GM12878 (cell line): Measurements from ENCODE around the gene TNFRSF14. TPM values are rescaled to one million over a fixed set of nuclear protein-coding genes. Genes with fewer than 3 reads are reported as not detected.

Experiments
- ATAC-seq: fragments of 200-7000 bp; cut with Tn5 transposase; 3 replicates; pipeline ENCODE4 v1.9.1; 2020; ENCODE audit warnings: mild to moderate bottlenecking, moderate library complexity
- BruUV-seq: library from RNA; stranded (reverse); fragments of 400-500 nt; replicated peaks from 2 replicates; lab custom pipeline; 2021; lab: Mats Ljungman, UMichigan
- CTCF ChIA-PET: fragments of 300-600 bp; sonication (Branson Sonifier 250); formaldehyde crosslinking; extraction: SDS; loops from one replicate; lab custom pipeline; 2021; ENCODE audit warnings: inconsistent platforms; lab: Yijun Ruan, JAX
- POLR2A ChIA-PET: fragments of 350-600 bp; formaldehyde crosslinking; extraction: SDS; loops from one replicate; lab custom pipeline; 2021; ENCODE audit warnings: inconsistent platforms; lab: Charles Lee
- RAD21 ChIA-PET: fragments of 300-600 bp; sonication (Branson Sonifier 250); formaldehyde crosslinking; loops from one replicate; lab custom pipeline; 2023; ENCODE audit warnings: antibody characterized with exemption; ENCODE audit not compliant: unreplicated experiment; lab: Charles Lee
- SMC1A ChIA-PET: fragments of 300-600 bp; sonication (Branson Sonifier 250); formaldehyde crosslinking; loops from one replicate; lab custom pipeline; 2023; ENCODE audit not compliant: unreplicated experiment, uncharacterized antibody; lab: Charles Lee
- DNase-seq: peaks from one replicate; pipeline ENCODE4 v3.0.0-alpha.2; 2011; ENCODE audit warnings: low read depth, low spot score
- FAIRE-seq: peaks from 3 replicates; lab custom pipeline; 2011; peaks lifted over from hg19 to GRCh38; lab: Jason Lieb, UNC
- H2AFZ ChIP-seq: 2 replicates; pipeline ENCODE4 v1.6.0; 2011; ENCODE audit warnings: low read depth, low read length, control low read depth; ENCODE audit not compliant: control insufficient read depth
- H3K27ac ChIP-seq: 2 replicates; pipeline ENCODE4 v1.5.1; 2011; ENCODE audit warnings: control low read depth; ENCODE audit not compliant: control insufficient read depth, insufficient read depth
- H3K27me3 ChIP-seq, 2 experiments: replicated peaks in 1 of 2; 2 replicates each; pipeline versions ENCODE4 v1.6.0 to v1.6.1; 2011; ENCODE audit warnings: low read length in 1 of 2; ENCODE audit not compliant: control insufficient read depth in 2 of 2, insufficient read depth in 2 of 2
- H3K36me3 ChIP-seq, 2 experiments: 2 replicates each; pipeline ENCODE4 v1.5.1; 2011; ENCODE audit warnings: low read length in 1 of 2; ENCODE audit not compliant: control insufficient read depth in 2 of 2, insufficient read depth in 2 of 2
- H3K4me1 ChIP-seq: 2 replicates; pipeline ENCODE4 v1.6.1; 2011; ENCODE audit warnings: mild to moderate bottlenecking, low read length, moderate library complexity, mixed read lengths; ENCODE audit not compliant: control insufficient read depth, insufficient read depth
- H3K4me2 ChIP-seq: 2 replicates; pipeline ENCODE4 v1.6.0; 2011; ENCODE audit warnings: control low read depth; ENCODE audit not compliant: control insufficient read depth, insufficient read depth
- H3K4me3 ChIP-seq: fragments of 200-600 bp; sonication (generic); 2 replicates; pipeline ENCODE4 v1.5.1; 2016
- H3K79me2 ChIP-seq: 2 replicates; pipeline ENCODE4 v1.6.0; 2011; ENCODE audit warnings: low read length; ENCODE audit not compliant: control insufficient read depth, insufficient read depth
- H3K9ac ChIP-seq: 2 replicates; pipeline ENCODE4 v1.8.0; 2011; ENCODE audit warnings: low read length, control low read depth, mixed read lengths; ENCODE audit not compliant: control insufficient read depth, insufficient read depth
- H3K9me3 ChIP-seq: replicated peaks from 3 replicates; pipeline ENCODE4 v1.5.1; 2011; ENCODE audit warnings: mild to moderate bottlenecking, low read length; ENCODE audit not compliant: control insufficient read depth, insufficient read depth
- H4K20me1 ChIP-seq: 2 replicates; pipeline ENCODE4 v1.6.0; 2011; ENCODE audit not compliant: control insufficient read depth, insufficient read depth
- FOS ChIP-seq: IDR thresholded peaks from 3 replicates; pipeline ENCODE4 v1.6.1; 2011; ENCODE audit warnings: borderline replicate concordance; ENCODE audit not compliant: insufficient read length; ENCODE audit errors: extremely low read depth
- JUND ChIP-seq: IDR thresholded peaks from 2 replicates; pipeline ENCODE4 v1.6.1; 2012; ENCODE audit warnings: low read depth, mild to moderate bottlenecking, low read length, improper control_type of control experiment, moderate library complexity
- MYC ChIP-seq: IDR thresholded peaks from 2 replicates; pipeline ENCODE4 v1.6.1; 2011; ENCODE audit warnings: mild to moderate bottlenecking, low read length, moderate library complexity, inconsistent platforms; ENCODE audit not compliant: insufficient read depth, insufficient replicate concordance, insufficient read length, severe bottlenecking
- NR2C2 ChIP-seq: IDR thresholded peaks from 2 replicates; pipeline ENCODE4 v1.6.1; 2011; ENCODE audit warnings: borderline replicate concordance, low read depth; ENCODE audit not compliant: control insufficient read depth, insufficient read length
- NR2F1 ChIP-seq: fragments of 450-650 bp; conservative IDR thresholded peaks from 2 replicates; pipeline ENCODE4 v1.6.1; 2017; ENCODE audit warnings: mild to moderate bottlenecking
- PAX5 ChIP-seq: IDR thresholded peaks from 2 replicates; pipeline ENCODE4 v1.6.1; 2011; ENCODE audit warnings: low read depth, low read length, borderline replicate concordance
- RAD51 ChIP-seq: fragments of 450-650 bp; IDR thresholded peaks from 2 replicates; pipeline ENCODE4 v1.6.1; 2016; ENCODE audit warnings: moderate library complexity, mild to moderate bottlenecking, inconsistent platforms
- SIX5 ChIP-seq: IDR thresholded peaks from 2 replicates; pipeline ENCODE4 v1.6.1; 2011; ENCODE audit warnings: mild to moderate bottlenecking, low read depth, low read length, moderate library complexity; ENCODE audit not compliant: severe bottlenecking
- SMARCA5 ChIP-seq: fragments of 450-650 bp; IDR thresholded peaks from 2 replicates; pipeline ENCODE4 v1.6.1; 2017; ENCODE audit warnings: mild to moderate bottlenecking
- SPI1 ChIP-seq: IDR thresholded peaks from 2 replicates; pipeline ENCODE4 v1.6.1; 2011; ENCODE audit warnings: low read depth, mild to moderate bottlenecking, low read length, moderate library complexity, borderline replicate concordance; ENCODE audit not compliant: insufficient read depth
- WGBS: methylation state at CpG from one replicate; pipeline ENCODE4 v1.1.6; 2016; ENCODE audit warnings: low lambda C conversion rate; ENCODE audit not compliant: insufficient replicate concordance, insufficient coverage; ENCODE audit errors: missing lambda C conversion rate; 5-methylcytosine and 5-hydroxymethylcytosine counted together
- in situ Hi-C: fragments of 300-500 bp; cut with MboI; formaldehyde crosslinking; loops from 9 replicates; pipeline ENCODE4 v1.14.3; 2018; ENCODE audit warnings: mixed read lengths
- intact Hi-C: fragments of 100-400 bp; cut with micrococcal nuclease; formaldehyde crosslinking; loops from one replicate; pipeline ENCODE4 v1.14.2; 2022; ENCODE audit not compliant: unreplicated experiment
- polyA plus RNA-seq, 11 experiments: library from polyadenylated mRNA; depleted of rRNA in 4 of 11; unstranded in 6 of 11; stranded (reverse) in 5 of 11; fragments of >200 nt; fragmentation: Nextera tagmentation in 4 of 11; fragmentation: Illumina TruSeq in 1 of 11; extraction: Ambion mirVana in 4 of 11; extraction: Trizol in 1 of 11; gene quantifications; 1 replicate in 1 of 11; 2 replicates in 10 of 11; pipeline versions ENCODE4 v1.2.1 to v1.2.3, GENCODE V29; 2011 to 2016; ENCODE audit warnings: inconsistent platforms in 2 of 11, missing spikeins in 2 of 11, low read depth in 1 of 11
- total RNA-seq, 4 experiments: library from RNA; depleted of rRNA in 3 of 4; stranded (reverse); fragments of >200 nt in 3 of 4; fragmentation: Illumina TruSeq in 1 of 4; extraction: Trizol in 1 of 4; gene quantifications; 2 replicates each; pipeline versions ENCODE4 v1.2.1 to v1.2.3, GENCODE V29; 2013 to 2021
- TF ChIP-seq, protein P1 (sequence below): fragments of 450-650 bp; IDR thresholded peaks from 2 replicates; pipeline ENCODE4 v1.6.1; 2017; ENCODE audit warnings: borderline replicate concordance
- TF ChIP-seq, protein P2 (sequence below): fragments of 450-650 bp; formaldehyde crosslinking; IDR thresholded peaks from 2 replicates; pipeline ENCODE4 v1.5.0; 2022; ENCODE audit warnings: mild to moderate bottlenecking, missing genetic modification characterization
- TF ChIP-seq, protein P3 (sequence below), 3 experiments: IDR thresholded peaks in 2 of 3; conservative IDR thresholded peaks in 1 of 3; 2 replicates each; pipeline ENCODE4 v1.5.1; 2011; ENCODE audit warnings: low read depth in 3 of 3, low read length in 3 of 3, mild to moderate bottlenecking in 3 of 3, control low read depth in 2 of 3, moderate library complexity in 2 of 3, inconsistent platforms in 1 of 3, mixed read lengths in 1 of 3; ENCODE audit not compliant: control insufficient read depth in 2 of 3, insufficient read depth in 1 of 3; ENCODE audit errors: extremely low read depth in 1 of 3
- TF ChIP-seq, protein P4 (sequence below): IDR thresholded peaks from 2 replicates; pipeline ENCODE4 v1.6.1; 2011; ENCODE audit warnings: mild to moderate bottlenecking, low read depth, low read length, moderate library complexity; ENCODE audit not compliant: insufficient replicate concordance

Gene TNFRSF14
- total and polyA plus RNA-seq, 10 of the 15 experiments (the other 5 are each of a cell fraction or from before 2014, with no cell fraction given), result 0.43 to 114 (median 41.5) TPM

DNA sequence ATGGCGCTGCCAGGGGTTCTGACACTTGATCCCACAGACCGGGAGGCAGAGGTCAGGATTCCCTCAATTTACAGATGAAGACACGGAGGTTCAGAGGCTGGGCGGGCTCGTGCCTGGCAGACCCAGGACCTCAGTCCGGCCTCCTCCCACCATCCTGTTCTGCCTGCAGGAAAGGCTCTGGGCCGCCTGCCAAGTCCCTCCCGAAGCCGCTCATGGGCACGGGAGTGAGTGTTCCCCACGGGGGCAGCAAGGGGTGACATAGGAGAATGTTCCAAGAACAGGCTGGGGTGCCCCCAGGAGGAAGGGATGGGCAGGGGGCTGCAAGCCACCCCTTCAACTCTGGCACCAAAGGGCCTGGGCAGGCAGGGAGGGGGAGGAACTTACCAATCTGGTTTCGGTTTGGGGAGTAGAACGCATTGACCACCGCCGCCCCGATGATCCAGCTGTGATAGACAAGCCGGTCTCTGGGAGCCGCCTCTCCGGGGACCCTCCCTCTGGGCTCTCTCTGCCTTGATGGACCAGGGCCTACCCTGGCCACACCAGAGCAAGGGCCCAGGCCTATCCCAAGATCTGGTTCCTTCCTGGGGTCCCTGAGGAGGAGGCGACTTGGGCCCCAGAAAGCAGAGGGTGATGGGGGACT lies 38.0 kb downstream of the TNFRSF14 start:
- intact Hi-C loops, result no loop called here
- WGBS, result 51% methylated on average over 17 of the region's 20 CpGs
- BruUV-seq, result no TSS peak
- Histone ChIP-seq H2AFZ (no peak overlapping the region), H3K4me3 (no peak overlapping the region), H3K27ac (no peak overlapping the region), H3K9ac (no peak overlapping the region), H3K9me3 (no peaks in the 10 kb centered on the region), H4K20me1 (no peaks in the 10 kb centered on the region), H3K79me2 (no peaks in the 10 kb centered on the region), H3K4me1 (no peaks in the 10 kb centered on the region), H3K4me2 (no peak overlapping the region), H3K36me3 (no peaks in the 10 kb centered on the region), H3K27me3 (no peaks in the 10 kb centered on the region)
- no peak for FAIRE-seq
- ChIA-PET RAD21 (no interaction called here), POLR2A (no interaction called here), SMC1A (no interaction called here), CTCF (no interaction called here)
- TF ChIP-seq, protein P1, sequence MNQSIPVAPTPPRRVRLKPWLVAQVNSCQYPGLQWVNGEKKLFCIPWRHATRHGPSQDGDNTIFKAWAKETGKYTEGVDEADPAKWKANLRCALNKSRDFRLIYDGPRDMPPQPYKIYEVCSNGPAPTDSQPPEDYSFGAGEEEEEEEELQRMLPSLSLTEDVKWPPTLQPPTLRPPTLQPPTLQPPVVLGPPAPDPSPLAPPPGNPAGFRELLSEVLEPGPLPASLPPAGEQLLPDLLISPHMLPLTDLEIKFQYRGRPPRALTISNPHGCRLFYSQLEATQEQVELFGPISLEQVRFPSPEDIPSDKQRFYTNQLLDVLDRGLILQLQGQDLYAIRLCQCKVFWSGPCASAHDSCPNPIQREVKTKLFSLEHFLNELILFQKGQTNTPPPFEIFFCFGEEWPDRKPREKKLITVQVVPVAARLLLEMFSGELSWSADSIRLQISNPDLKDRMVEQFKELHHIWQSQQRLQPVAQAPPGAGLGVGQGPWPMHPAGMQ, result no peak
- no peak for TF ChIP-seq RAD51
- no peak for TF ChIP-seq SIX5
- TF ChIP-seq FOS, result no peak
- TF ChIP-seq, protein P2, sequence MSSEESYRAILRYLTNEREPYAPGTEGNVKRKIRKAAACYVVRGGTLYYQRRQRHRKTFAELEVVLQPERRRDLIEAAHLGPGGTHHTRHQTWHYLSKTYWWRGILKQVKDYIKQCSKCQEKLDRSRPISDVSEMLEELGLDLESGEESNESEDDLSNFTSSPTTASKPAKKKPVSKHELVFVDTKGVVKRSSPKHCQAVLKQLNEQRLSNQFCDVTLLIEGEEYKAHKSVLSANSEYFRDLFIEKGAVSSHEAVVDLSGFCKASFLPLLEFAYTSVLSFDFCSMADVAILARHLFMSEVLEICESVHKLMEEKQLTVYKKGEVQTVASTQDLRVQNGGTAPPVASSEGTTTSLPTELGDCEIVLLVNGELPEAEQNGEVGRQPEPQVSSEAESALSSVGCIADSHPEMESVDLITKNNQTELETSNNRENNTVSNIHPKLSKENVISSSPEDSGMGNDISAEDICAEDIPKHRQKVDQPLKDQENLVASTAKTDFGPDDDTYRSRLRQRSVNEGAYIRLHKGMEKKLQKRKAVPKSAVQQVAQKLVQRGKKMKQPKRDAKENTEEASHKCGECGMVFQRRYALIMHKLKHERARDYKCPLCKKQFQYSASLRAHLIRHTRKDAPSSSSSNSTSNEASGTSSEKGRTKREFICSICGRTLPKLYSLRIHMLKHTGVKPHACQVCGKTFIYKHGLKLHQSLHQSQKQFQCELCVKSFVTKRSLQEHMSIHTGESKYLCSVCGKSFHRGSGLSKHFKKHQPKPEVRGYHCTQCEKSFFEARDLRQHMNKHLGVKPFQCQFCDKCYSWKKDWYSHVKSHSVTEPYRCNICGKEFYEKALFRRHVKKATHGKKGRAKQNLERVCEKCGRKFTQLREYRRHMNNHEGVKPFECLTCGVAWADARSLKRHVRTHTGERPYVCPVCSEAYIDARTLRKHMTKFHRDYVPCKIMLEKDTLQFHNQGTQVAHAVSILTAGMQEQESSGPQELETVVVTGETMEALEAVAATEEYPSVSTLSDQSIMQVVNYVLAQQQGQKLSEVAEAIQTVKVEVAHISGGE, result no peak
- TF ChIP-seq, protein P3, sequence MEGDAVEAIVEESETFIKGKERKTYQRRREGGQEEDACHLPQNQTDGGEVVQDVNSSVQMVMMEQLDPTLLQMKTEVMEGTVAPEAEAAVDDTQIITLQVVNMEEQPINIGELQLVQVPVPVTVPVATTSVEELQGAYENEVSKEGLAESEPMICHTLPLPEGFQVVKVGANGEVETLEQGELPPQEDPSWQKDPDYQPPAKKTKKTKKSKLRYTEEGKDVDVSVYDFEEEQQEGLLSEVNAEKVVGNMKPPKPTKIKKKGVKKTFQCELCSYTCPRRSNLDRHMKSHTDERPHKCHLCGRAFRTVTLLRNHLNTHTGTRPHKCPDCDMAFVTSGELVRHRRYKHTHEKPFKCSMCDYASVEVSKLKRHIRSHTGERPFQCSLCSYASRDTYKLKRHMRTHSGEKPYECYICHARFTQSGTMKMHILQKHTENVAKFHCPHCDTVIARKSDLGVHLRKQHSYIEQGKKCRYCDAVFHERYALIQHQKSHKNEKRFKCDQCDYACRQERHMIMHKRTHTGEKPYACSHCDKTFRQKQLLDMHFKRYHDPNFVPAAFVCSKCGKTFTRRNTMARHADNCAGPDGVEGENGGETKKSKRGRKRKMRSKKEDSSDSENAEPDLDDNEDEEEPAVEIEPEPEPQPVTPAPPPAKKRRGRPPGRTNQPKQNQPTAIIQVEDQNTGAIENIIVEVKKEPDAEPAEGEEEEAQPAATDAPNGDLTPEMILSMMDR (IDR thresholded peaks at IDR 0.05 in 2 of 3, conservative IDR thresholded peaks at IDR 0.05 in 1 of 3; ENCODE audit: control insufficient read depth in 2 of 3, extremely low read depth in 1 of 3, insufficient read depth in 1 of 3, low read depth in 3 of 3, low read length in 3 of 3), result no peak
- no peak for TF ChIP-seq JUND
- TF ChIP-seq, protein P4, sequence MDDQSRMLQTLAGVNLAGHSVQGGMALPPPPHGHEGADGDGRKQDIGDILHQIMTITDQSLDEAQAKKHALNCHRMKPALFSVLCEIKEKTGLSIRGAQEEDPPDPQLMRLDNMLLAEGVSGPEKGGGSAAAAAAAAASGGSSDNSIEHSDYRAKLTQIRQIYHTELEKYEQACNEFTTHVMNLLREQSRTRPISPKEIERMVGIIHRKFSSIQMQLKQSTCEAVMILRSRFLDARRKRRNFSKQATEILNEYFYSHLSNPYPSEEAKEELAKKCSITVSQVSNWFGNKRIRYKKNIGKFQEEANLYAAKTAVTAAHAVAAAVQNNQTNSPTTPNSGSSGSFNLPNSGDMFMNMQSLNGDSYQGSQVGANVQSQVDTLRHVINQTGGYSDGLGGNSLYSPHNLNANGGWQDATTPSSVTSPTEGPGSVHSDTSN, result no peak
- TF ChIP-seq SMARCA5, result no peak
- TF ChIP-seq PAX5, result no peak
- no peak for TF ChIP-seq NR2F1
- TF ChIP-seq SPI1, result no peak
- TF ChIP-seq MYC, result no peak
- TF ChIP-seq NR2C2, result no peak
- in situ Hi-C loops, result no loop called here
- DNase-seq, result no peak
- no peak for ATAC-seq
